Lower leg skin (tissue), 4 donors: ENCODE measurements around the gene NFATC2IP. TPM values are rescaled to one million over a fixed set of nuclear protein-coding genes. Genes with fewer than 3 reads are reported as not detected.
"Not testable (repeated sequence)": the region's sequence is repeated elsewhere in the genome, so short reads cannot be mapped to it uniquely, and the experiment has no call there.

Experiments
- DNase-seq, 2 donors: peaks; one replicate each; pipeline ENCODE4 v3.0.0-alpha.2; 2019; ENCODE audit warnings: low spot score in 2 of 2
- H3K4me3 ChIP-seq: fragments of 200-600 bp; sonication (generic); 2 replicates; pipeline ENCODE4 v1.5.1; 2017; ENCODE audit warnings: mild to moderate bottlenecking, low read depth; ENCODE audit not compliant: poor library complexity, severe bottlenecking
- CTCF ChIP-seq, 3 donors: fragments of 450-650 bp; IDR thresholded peaks; one replicate each; pipeline ENCODE4 v1.5.1; 2016; ENCODE audit warnings: antibody characterized with exemption in 3 of 3, mild to moderate bottlenecking in 3 of 3, moderate library complexity in 2 of 3
- POLR2A ChIP-seq, 2 donors: fragments of 450-650 bp; IDR thresholded peaks; one replicate each; pipeline ENCODE4 v1.6.1; 2016 to 2017; ENCODE audit warnings: antibody characterized with exemption in 2 of 2, mild to moderate bottlenecking in 1 of 2, moderate library complexity in 1 of 2
- WGBS, 2 donors: methylation state at CpG; one replicate each; pipeline ENCODE4 v1.1.5; 2018; 5-methylcytosine and 5-hydroxymethylcytosine counted together
- intact Hi-C: fragments of 100-400 bp; cut with DNase I; formaldehyde crosslinking; loops from one replicate; pipeline ENCODE4 v1.15.0; 2023; ENCODE audit warnings: low total_unique reads
- total RNA-seq, 4 donors: library from RNA; depleted of rRNA; stranded (reverse); fragments of >200 nt; gene quantifications; one replicate each; pipeline ENCODE4 v1.1.0, GENCODE V29; 2016

The NFATC2IP gene
- total RNA-seq, 4 donors from 2014 or later = 22.0 to 32.8 (median 25.1) TPM

GRCh38 chr16:28967156-28967555, 16.4 kb downstream of the NFATC2IP start:
- no peak for DNase-seq
- H3K4me3 ChIP-seq = no peak overlapping the region
- WGBS, 2 donors = 90 to 92% methylated on average over 4 of the region's 4 CpGs
- intact Hi-C loops = no loop called here
- TF ChIP-seq POLR2A (IDR thresholded peaks at IDR 0.05) (no peak), CTCF (IDR thresholded peaks at IDR 0.05) (no peak)

GRCh38 chr16:28969696-28970095, 19.0 kb downstream of the NFATC2IP start:
- intact Hi-C loops, DNase-seq, H3K4me3 ChIP-seq: not testable (repeated sequence)
- WGBS, 2 donors = 86 to 88% methylated on average over 2 of the region's 2 CpGs

DNA sequence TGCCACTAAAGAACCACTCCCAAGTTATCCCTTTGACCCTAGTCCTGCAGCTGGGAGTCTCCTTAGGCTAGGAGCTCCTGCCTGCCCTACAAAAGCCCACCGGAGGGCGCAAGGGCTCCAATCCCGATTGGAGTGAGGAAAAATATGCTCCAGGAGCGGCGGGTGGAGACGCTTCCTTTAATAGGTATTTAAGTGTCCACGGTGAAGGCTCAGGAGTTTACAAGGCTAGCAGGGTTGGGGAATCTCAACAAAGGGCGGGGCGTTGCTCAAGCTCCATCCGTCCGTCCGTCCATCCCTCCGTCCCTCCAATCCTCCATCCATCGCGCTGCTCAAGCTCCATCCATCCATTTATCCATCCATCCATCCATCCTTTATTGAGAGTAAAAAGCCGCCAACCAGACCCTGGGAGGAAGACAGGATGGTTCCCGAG, 23.3 kb downstream of the NFATC2IP start:
- H3K4me3 ChIP-seq = peak overlapping the region; percentile 83
- 0% methylated on average over 17 of the region's 17 CpGs for WGBS, 2 donors
- intact Hi-C loops = no loop called here
- TF ChIP-seq POLR2A (IDR thresholded peaks at IDR 0.05) (no peak), CTCF (IDR thresholded peaks at IDR 0.05) (no peak)
- no peak for DNase-seq

DNA sequence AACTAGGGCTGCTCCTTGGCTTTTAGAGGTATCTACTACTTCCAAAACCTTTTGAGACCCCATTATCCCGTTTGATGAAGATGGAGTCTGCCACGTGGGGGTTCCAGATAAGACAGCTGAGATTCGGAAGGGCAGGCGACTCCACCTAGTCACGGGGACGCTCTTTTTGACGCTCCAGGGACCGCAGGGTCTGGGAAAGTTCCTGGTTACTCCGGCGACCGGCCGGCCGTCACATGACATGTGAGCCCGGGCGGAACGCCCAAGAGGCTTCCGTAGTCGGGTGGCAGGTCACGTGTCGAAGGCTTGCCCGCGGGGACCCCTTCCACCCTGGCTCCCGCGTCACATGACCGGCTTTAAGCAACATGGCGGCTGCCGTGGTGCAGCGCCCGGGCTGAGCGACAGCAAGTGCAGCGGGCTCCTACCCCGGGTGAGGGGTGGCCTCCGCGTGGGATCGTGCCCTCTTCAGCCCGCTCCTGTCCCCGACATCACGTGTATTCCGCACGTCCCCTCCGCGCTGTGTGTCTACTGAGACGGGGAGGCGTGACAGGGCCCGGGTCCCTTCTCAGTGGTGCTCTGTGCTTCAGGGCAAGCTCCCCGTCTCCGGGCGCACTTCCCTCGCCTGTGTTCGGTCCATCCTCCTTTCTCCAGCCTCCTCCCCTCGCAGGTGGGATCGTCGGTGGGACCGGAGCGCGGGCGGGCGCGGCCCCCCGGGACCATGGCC, 23.9 kb downstream of the NFATC2IP start, which contains the start of gene SPNS1:
Gene SPNS1 (plus strand): TSS at position 342 of the 721 bp plus-strand sequence. CDS start 374 bp downstream, at position 716.
- intact Hi-C loops = no loop called here
- peak within 1 kb of the TSS; percentile 83 for H3K4me3 ChIP-seq
- peak; percentile 97 to 99 for DNase-seq
- TF ChIP-seq POLR2A (IDR thresholded peaks at IDR 0.05) (no peak), CTCF (IDR thresholded peaks at IDR 0.05) (no peak)
- 0 to 1% methylated on average over 19 to 49 of the region's 60 CpGs for WGBS, 2 donors

DNA sequence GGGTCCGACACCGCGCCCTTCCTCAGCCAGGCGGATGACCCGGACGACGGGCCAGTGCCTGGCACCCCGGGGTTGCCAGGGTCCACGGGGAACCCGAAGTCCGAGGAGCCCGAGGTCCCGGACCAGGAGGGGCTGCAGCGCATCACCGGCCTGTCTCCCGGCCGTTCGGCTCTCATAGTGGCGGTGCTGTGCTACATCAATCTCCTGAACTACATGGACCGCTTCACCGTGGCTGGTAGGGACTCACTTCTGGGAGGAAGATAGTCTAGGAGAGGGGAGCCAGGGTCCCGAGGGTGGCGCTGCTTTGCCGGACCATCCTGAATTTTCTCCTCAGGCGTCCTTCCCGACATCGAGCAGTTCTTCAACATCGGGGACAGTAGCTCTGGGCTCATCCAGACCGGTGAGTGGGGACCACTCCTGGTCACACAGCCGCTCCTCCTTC, 24.4 kb downstream of the NFATC2IP start:
- WGBS, 2 donors = 7 to 10% methylated on average over 18 to 20 of the region's 30 CpGs
- TF ChIP-seq CTCF (IDR thresholded peaks at IDR 0.05) = no peak
- no peak for TF ChIP-seq POLR2A (IDR thresholded peaks at IDR 0.05)
- intact Hi-C loops = no loop called here
- H3K4me3 ChIP-seq = peak overlapping the region; percentile 83
- DNase-seq = no peak

GRCh38 chr16:28977703-28978662, 27.2 kb downstream of the NFATC2IP start:
- no peak overlapping the region for H3K4me3 ChIP-seq
- WGBS, 2 donors = 79 to 80% methylated on average over 11 of the region's 11 CpGs
- intact Hi-C loops = no loop called here
- DNase-seq = no peak
- TF ChIP-seq CTCF (IDR thresholded peaks at IDR 0.05) (no peak), POLR2A (IDR thresholded peaks at IDR 0.05) (no peak)

GRCh38 chr16:28980330-28980729, 29.6 kb downstream of the NFATC2IP start:
- intact Hi-C loops, DNase-seq, H3K4me3 ChIP-seq: not testable (repeated sequence)
- WGBS, 2 donors = 91 to 96% methylated on average over 7 of the region's 7 CpGs
